ENCODE data around the gene NR1D2. TPM values are rescaled to one million over a fixed set of nuclear protein-coding genes. Genes with fewer than 3 reads are reported as not detected.

Gene NR1D2
- total and polyA plus RNA-seq, 2 experiments from 2014 or later: 6.6 to 20.7 TPM

DNA sequence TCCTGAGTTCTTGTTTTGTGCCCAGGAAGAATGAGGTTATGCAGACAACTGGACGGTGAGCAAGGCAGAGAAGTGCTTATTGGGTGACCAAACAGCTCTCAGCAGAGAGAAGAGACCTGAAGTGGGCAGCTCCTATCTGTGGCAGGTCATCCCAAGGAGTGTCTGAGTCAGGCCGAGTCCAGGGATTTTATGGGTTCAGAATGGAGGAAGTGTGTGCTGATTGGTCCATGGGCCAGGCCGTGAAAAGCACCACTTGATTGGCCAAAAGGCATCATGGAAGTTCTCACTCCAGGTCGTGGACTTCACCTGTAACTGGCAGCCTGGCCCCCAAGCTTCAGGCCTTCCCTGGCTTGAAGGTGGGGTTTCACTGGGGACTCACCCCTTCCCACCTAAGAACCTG, 74.5 kb downstream of the NR1D2 start (continued):
- TF ChIP-seq CTCF (conservative IDR thresholded peaks at IDR 0.05; ENCODE audit: low read depth in 2 of 2) (no peak), EZH2 (IDR thresholded peaks at IDR 0.05; ENCODE audit: low read depth, unreplicated experiment) (no peak), NANOG (IDR thresholded peaks at IDR 0.05; ENCODE audit: borderline replicate concordance) (no peak), POLR2AphosphoS5 (IDR thresholded peaks at IDR 0.05; ENCODE audit: low read depth) (no peak)

GRCh38 chr3:24020036-24020691, 75.1 kb downstream of the NR1D2 start:
- no peak overlapping the region for H3K27ac ChIP-seq (ENCODE audit: low read depth)
- Mint-ChIP-seq H3K36me3 (ENCODE audit: low read depth) (no peaks in the 10 kb centered on the region), H3K4me1 (no peaks in the 10 kb centered on the region), H3K9me3 (no peaks in the 10 kb centered on the region), H3K27me3 (ENCODE audit: insufficient read depth, low read depth, poor library complexity) (peaks cover 10% of the 10 kb centered on the region), H3K27ac (no peak overlapping the region), H3K4me3 (no peak overlapping the region)
- H3K79me2 ChIP-seq (replicated peaks; ENCODE audit: insufficient read depth): no peaks in the 10 kb centered on the region
- no peak overlapping the region for H2AFZ ChIP-seq
- H3F3A ChIP-seq (replicated peaks; ENCODE audit: low read depth): no peaks in the 10 kb centered on the region
- no peaks in the 10 kb centered on the region for H3K4me1 ChIP-seq (ENCODE audit: insufficient read depth)
- ATAC-seq (no peak), DNase-seq (ENCODE audit: low spot score) (no peak)
- H3K4me2 ChIP-seq: no peak overlapping the region
- H3K9me2 ChIP-seq (ENCODE audit: insufficient read depth): no peaks in the 10 kb centered on the region
- no peaks in the 10 kb centered on the region for H4K20me1 ChIP-seq (replicated peaks; ENCODE audit: insufficient read depth)
- no peaks in the 10 kb centered on the region for H3K36me3 ChIP-seq (ENCODE audit: insufficient read depth)
- no peaks in the 10 kb centered on the region for H3K27me3 ChIP-seq (ENCODE audit: insufficient read depth)
- no peak overlapping the region for H3K4me3 ChIP-seq
- TF ChIP-seq POLR2AphosphoS5 (IDR thresholded peaks at IDR 0.05; ENCODE audit: low read depth): no peak
- no peak for TF ChIP-seq NANOG (IDR thresholded peaks at IDR 0.05; ENCODE audit: borderline replicate concordance)
- TF ChIP-seq ZNF462 (CRISPR knock-in tag; IDR thresholded peaks at IDR 0.05): no peak
- TF ChIP-seq, protein P1, sequence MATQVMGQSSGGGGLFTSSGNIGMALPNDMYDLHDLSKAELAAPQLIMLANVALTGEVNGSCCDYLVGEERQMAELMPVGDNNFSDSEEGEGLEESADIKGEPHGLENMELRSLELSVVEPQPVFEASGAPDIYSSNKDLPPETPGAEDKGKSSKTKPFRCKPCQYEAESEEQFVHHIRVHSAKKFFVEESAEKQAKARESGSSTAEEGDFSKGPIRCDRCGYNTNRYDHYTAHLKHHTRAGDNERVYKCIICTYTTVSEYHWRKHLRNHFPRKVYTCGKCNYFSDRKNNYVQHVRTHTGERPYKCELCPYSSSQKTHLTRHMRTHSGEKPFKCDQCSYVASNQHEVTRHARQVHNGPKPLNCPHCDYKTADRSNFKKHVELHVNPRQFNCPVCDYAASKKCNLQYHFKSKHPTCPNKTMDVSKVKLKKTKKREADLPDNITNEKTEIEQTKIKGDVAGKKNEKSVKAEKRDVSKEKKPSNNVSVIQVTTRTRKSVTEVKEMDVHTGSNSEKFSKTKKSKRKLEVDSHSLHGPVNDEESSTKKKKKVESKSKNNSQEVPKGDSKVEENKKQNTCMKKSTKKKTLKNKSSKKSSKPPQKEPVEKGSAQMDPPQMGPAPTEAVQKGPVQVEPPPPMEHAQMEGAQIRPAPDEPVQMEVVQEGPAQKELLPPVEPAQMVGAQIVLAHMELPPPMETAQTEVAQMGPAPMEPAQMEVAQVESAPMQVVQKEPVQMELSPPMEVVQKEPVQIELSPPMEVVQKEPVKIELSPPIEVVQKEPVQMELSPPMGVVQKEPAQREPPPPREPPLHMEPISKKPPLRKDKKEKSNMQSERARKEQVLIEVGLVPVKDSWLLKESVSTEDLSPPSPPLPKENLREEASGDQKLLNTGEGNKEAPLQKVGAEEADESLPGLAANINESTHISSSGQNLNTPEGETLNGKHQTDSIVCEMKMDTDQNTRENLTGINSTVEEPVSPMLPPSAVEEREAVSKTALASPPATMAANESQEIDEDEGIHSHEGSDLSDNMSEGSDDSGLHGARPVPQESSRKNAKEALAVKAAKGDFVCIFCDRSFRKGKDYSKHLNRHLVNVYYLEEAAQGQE (IDR thresholded peaks at IDR 0.05; ENCODE audit: unreplicated experiment): no peak
- TF ChIP-seq ZNF114 (CRISPR knock-in tag; IDR thresholded peaks at IDR 0.05): no peak
- no peak for TF ChIP-seq JUNB (IDR thresholded peaks at IDR 0.05; ENCODE audit: unreplicated experiment)
- TF ChIP-seq ZNF331 (CRISPR knock-in tag; IDR thresholded peaks at IDR 0.05; ENCODE audit: low read depth): no peak
- TF ChIP-seq STAT1 (IDR thresholded peaks at IDR 0.05; ENCODE audit: unreplicated experiment): no peak
- no peak for TF ChIP-seq CREB1 (CRISPR knock-in tag; IDR thresholded peaks at IDR 0.05; ENCODE audit: low read depth)
- no peak for TF ChIP-seq CTCF (conservative IDR thresholded peaks at IDR 0.05; ENCODE audit: low read depth in 2 of 2)
